Regular cardiac myocyte (primary cell): ENCODE results near the gene KRTAP10-4. TPM values are rescaled to one million over a fixed set of nuclear protein-coding genes. Genes with fewer than 3 reads are reported as not detected.

Experiments
- total RNA-seq: library from RNA; depleted of rRNA; stranded (reverse); fragments of >200 nt; gene quantifications from 2 replicates; pipeline ENCODE4 v1.2.3, GENCODE V29; 2014

The KRTAP10-4 gene, protein sequence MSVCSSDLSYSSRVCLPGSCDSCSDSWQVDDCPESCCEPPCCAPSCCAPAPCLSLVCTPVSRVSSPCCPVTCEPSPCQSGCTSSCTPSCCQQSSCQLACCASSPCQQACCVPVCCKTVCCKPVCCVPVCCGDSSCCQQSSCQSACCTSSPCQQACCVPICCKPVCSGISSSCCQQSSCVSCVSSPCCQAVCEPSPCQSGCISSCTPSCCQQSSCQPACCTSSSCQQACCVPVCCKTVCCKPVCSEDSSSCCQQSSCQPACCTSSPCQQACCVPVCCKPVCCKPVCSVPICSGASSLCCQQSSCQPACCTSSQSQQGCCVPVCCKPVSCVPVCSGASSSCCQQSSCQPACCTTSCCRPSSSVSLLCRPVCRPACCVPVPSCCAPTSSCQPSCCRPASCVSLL
- total RNA-seq: not detected in 2 replicates

DNA sequence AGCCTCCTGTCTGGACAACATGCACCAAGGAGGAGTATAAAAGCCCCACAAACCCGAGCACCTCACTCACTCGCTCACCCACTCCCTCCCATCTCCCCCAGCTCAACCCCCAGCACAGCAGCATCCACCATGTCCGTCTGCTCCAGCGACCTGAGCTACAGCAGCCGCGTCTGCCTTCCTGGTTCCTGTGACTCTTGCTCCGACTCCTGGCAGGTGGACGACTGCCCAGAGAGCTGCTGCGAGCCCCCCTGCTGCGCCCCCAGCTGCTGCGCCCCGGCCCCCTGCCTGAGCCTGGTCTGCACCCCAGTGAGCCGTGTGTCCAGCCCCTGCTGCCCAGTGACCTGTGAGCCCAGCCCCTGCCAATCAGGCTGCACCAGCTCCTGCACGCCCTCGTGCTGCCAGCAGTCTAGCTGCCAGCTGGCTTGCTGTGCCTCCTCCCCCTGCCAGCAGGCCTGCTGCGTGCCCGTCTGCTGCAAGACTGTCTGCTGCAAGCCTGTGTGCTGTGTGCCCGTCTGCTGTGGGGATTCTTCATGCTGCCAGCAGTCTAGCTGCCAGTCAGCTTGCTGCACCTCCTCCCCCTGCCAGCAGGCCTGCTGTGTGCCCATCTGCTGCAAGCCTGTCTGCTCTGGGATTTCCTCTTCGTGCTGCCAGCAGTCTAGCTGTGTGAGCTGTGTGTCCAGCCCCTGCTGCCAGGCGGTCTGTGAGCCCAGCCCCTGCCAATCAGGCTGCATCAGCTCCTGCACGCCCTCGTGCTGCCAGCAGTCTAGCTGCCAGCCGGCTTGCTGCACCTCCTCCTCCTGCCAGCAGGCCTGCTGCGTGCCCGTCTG is at the start of gene KRTAP10-4:
KRTAP10-4 (plus strand) TSS at position 100 of the 827 bp plus-strand sequence; CDS start at position 130, 30 bp downstream.

DNA sequence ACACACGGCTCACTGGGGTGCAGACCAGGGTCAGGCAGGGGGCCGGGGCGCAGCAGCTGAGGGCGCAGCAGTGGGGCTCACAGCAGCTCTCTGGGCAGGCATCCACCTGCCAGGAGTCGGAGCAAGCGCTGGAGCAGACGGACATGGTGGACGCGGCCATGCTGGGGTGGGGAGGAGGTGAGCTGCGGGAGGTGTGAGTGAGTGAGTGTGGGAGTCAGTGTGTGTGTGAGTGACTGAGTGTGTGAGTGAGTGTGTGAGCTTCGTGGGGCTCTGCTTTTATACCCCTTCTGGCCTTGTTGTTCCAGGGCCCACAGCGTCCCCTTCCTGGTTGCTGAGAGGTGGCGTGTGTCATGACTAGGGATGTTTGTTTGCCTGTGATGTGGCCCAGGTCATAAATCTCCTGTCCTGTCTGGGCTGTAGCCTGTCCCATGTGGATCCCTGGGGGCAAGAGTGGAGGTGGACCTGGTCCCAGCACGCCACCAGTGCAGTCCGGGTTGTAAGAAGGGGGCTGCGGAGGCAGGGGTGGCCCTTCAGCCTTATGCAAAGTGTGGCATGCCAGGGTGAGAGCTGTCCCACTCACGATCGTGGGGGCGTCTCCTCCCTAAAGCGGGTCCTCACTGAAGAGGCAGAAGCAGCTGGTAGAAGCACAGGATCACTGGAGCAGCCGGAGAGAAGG is 33.4 kb upstream of the KRTAP10-4 start, which contains the start of gene KRTAP10-1:
KRTAP10-1 (minus strand) TSS at position 205 of the 676 bp plus-strand sequence; CDS start at position 160, 45 bp downstream.

DNA sequence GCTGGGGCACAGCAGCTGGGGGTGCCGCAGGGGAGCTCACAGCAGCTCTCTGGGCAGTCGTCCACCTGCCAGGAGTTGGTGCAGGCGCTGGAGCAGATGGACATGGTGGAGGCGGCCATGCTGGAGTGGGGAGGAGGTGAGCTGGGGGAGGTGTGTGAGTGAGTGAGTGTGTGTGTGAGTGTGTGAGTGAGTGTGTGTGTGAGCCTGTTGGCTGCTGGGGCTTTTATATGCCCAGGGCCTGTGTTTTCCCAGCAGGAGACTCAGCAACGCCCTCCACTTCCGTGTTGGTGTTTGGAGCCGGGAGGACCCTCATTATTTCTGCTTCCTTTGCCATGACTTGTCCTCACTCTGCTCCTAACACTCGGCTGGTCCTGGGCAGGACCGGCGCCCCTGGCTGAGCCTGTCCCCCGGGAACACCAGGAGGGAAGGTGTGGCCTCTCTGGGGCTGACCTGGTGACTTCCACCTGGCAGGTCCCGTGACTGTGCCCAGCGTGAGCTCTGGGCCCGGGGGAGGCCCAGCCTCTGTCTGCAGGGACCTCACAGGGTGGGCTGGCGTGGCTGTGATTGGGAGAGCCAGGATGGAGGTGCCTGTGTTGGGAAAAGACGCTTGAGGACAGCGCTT is 22.1 kb upstream of the KRTAP10-4 start, which contains the start of gene KRTAP10-2:
KRTAP10-2 (minus strand) TSS at position 166 of the 622 bp plus-strand sequence; CDS start at position 119, 47 bp downstream.

DNA sequence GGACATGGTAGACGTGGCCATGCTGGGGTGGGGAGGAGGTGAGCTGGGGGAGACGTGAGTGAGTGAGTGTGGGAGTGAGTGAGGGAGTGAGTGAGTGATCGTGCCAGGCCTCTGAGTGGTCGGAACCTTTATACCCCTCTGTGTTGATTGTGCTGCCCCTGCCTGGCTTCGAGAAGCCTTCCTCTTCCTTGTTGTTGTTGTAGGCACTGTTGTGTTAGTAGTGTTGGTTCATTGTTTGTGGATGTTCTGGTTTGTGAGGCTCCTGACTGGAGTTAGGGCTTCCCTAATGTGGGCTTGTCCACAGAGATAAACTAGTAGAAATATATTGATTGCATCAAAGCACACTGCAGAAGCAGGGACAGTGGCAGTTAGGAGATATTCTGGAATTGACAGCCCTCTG is 14.8 kb upstream of the KRTAP10-4 start, which contains the start of gene KRTAP10-3:
KRTAP10-3 (minus strand) TSS at position 101 of the 400 bp plus-strand sequence; CDS start at position 21, 80 bp downstream.

DNA sequence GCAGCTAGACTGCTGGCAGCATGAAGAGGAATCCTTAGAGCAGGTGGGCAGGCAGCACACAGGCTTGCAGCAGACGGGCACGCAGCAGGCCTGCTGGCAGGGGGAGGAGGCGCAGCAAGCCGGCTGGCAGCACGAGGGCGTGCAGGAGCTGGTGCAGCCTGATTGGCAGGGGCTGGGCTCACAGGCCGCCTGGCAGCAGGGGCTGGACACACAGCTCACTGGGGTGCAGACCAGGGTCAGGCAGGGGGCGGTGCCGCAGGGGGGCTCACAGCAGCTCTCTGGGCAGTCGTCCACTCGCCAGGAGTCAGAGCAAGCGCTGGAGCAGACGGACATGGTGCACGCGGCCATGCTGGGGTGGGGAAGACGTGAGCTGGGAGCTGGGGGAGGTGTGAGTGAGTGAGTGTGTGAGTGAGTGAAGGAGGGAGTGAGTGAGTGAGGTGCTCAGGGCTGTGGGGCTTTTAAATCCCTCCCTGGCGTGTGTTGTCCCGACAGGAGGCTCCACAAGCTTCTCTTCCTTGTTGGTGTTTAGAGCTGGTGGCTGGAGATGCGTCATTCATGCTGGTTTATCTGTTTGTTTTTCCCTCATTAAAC is 6.8 kb downstream of the KRTAP10-4 start, which contains the start of gene KRTAP10-5:
KRTAP10-5 (minus strand) TSS at position 374 of the 591 bp plus-strand sequence; CDS start at position 348, 26 bp downstream.

DNA sequence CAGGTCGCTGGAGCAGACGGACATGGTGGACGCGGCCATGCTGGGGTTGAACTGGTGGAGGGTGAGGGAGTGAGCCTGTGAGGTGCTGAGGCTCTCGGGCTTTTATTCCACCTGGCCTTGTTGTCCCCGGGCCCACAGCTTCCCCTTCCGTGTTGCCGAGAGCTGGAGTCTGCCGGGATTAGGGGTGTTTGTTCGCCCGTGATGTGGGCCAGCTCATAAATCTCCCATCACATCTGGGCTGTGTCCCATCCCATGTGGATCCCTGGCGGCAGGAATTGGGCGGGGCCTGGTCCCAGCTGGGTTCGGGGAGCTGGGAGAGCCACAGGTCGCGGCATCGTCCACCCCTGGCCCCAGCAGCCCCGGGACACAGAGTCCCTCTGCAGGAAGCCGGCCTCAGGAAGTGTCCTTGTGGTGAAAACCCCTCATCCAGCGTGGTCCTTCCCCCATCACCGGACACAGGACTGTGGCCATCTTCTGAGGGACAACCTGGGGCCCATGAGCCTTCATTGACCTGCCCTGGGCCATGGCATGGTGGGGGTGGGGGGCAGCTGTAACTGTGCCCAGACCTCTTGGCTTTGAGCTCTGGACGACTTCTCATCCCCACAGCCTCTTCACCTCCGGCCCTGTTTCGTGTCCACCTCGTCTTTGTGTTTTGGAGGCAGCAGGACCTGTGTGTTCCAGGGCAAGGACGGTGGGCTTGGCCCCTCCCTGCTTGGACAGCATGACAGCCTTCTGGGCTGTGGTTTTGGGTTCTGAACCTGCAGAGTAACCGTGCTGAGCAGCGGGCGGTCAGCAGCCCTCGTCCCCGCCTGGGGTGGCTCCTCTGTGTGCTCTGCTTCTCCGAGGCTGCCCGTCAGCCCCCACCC is 19.1 kb downstream of the KRTAP10-4 start, which contains the start of gene KRTAP10-6:
KRTAP10-6 (minus strand) TSS at position 60 of the 866 bp plus-strand sequence; CDS start at position 39, 21 bp downstream.

DNA sequence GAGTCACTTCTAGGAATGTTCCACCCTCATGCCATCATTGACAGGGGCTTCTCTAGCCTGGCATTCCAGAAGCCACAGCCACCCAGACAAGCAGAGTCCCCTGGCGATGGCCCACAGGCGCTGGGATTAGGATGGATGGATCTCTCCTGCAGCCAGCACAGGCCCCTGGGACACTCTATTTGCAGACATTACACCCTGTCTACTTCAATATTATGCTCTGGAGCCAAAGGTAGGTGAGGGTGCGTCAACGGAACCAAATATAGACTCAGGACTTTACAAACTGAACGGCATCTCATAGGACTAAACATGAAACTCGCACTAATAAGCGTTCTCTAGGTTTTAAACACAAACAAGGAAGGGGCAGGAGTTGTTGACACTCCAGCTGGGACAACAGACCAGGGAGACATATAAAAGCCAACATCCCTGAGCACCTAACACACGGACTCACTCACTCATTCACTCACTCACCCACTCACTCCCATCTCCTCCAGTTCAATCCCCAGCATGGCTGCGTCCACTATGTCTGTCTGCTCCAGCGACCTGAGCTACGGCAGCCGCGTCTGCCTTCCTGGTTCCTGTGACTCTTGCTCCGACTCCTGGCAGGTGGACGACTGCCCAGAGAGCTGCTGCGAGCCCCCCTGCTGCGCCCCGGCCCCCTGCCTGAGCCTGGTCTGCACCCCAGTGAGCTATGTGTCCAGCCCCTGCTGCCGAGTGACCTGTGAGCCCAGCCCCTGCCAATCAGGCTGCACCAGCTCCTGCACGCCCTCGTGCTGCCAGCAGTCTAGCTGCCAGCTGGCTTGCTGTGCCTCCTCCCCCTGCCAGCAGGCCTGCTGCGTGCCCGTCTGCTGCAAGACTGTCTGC is 26.8 kb downstream of the KRTAP10-4 start, which contains the start of gene KRTAP10-7:
KRTAP10-7 (plus strand) TSS at position 480 of the 861 bp plus-strand sequence; CDS start at position 505, 25 bp downstream.

DNA sequence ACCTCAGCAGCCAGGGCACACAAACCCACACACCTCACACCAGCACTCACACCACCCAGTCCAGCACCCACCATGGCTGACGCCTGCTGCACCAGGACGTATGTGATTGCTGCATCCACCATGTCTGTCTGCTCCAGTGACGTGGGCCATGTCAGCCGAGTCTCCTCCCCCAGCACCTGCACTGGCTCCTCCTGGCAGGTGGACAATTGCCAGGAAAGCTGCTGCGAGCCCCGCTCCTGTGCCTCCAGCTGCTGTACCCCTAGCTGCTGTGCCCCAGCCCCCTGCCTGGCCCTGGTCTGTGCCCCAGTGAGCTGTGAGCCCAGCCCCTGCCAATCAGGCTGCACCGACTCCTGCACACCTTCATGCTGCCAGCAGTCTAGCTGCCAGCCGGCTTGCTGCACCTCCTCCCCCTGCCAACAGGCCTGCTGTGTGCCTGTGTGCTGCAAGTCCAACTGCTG is 38.5 kb downstream of the KRTAP10-4 start, which contains the start of gene KRTAP10-8:
KRTAP10-8 (plus strand) TSS at position 51 of the 458 bp plus-strand sequence; CDS start at position 73, 22 bp downstream.

Other genes starting within 250 kb of the KRTAP10-4 start
- 4.8 and 11.3 TPM in 2 replicates for gene CFAP410, start 234.3 kb upstream of the KRTAP10-4 start, total RNA-seq
- 0.28 TPM in 1 of 2 replicates, not detected in the other for gene TRPM2, start 220.1 kb upstream of the KRTAP10-4 start, total RNA-seq
- 0.38 and 0.85 TPM in 2 replicates for gene LRRC3, start 118.2 kb upstream of the KRTAP10-4 start, total RNA-seq
- gene KRTAP10-1, start 33.5 kb upstream of the KRTAP10-4 start, total RNA-seq: not detected in 2 replicates
- not detected in 2 replicates for gene KRTAP10-2, start 22.2 kb upstream of the KRTAP10-4 start, total RNA-seq
- not detected in 2 replicates for gene KRTAP10-3, start 14.9 kb upstream of the KRTAP10-4 start, total RNA-seq
- gene KRTAP10-5, start 6.9 kb downstream of the KRTAP10-4 start, total RNA-seq: not detected in 2 replicates
- not detected in 2 replicates for gene KRTAP10-6, start 18.8 kb downstream of the KRTAP10-4 start, total RNA-seq
- not detected in 2 replicates for gene KRTAP10-7, start 26.9 kb downstream of the KRTAP10-4 start, total RNA-seq
- not detected in 2 replicates for gene KRTAP10-8, start 38.4 kb downstream of the KRTAP10-4 start, total RNA-seq
- not detected in 2 replicates for gene KRTAP10-9, start 53.4 kb downstream of the KRTAP10-4 start, total RNA-seq
- gene KRTAP10-10, start 63.6 kb downstream of the KRTAP10-4 start, total RNA-seq: not detected in 2 replicates
- gene KRTAP10-11, start 72.7 kb downstream of the KRTAP10-4 start, total RNA-seq: not detected in 2 replicates
- not detected in 2 replicates for gene KRTAP12-4, start 80.9 kb downstream of the KRTAP10-4 start, total RNA-seq
- gene KRTAP12-3, start 84.2 kb downstream of the KRTAP10-4 start, total RNA-seq: not detected in 2 replicates
- gene KRTAP12-2, start 93.2 kb downstream of the KRTAP10-4 start, total RNA-seq: not detected in 2 replicates
- not detected in 2 replicates for gene KRTAP12-1, start 108.4 kb downstream of the KRTAP10-4 start, total RNA-seq
- gene KRTAP10-12, start 123.4 kb downstream of the KRTAP10-4 start, total RNA-seq: not detected in 2 replicates
- gene TSPEAR, start 137.8 kb downstream of the KRTAP10-4 start, total RNA-seq: not detected in 2 replicates
- 63.7 and 71.1 TPM in 2 replicates for gene UBE2G2, start 228.1 kb downstream of the KRTAP10-4 start, total RNA-seq
- gene SUMO3, start 244.3 kb downstream of the KRTAP10-4 start, total RNA-seq: 60.6 and 98.2 TPM in 2 replicates